Natural killer cell (primary cell): ENCODE data around the gene CIDEC. TPM values are rescaled to one million over a fixed set of nuclear protein-coding genes. Genes with fewer than 3 reads are reported as not detected.

Experiments
- total RNA-seq, 4 donors: library from RNA; stranded (reverse); fragments of 120-200 nt in 1 of 4; gene quantifications; one replicate each; pipeline versions ENCODE4 v1.2.3 to v1.2.4, GENCODE V29; 2013 to 2022

CIDEC gene
- total RNA-seq, 3 donors from 2014 or later (not counting 1 experiment from before 2014, with no cell fraction given) = not detected

Other genes starting within 250 kb of the CIDEC start
- 100 to 1,000 TPM in 2 of 3 donors, 10 to 100 TPM in 1; 99.4 to 127 (median 100) TPM for gene MTMR14, start 230.7 kb downstream of the CIDEC start, total RNA-seq
- under 1 TPM in 2 of 3 donors, not detected in 1; 0.43 to 0.49 TPM for gene CPNE9, start 176.4 kb downstream of the CIDEC start, total RNA-seq
- gene BRPF1, start 148.5 kb downstream of the CIDEC start, total RNA-seq = 10 to 100 TPM; 45.1 to 72.1 (median 66.5) TPM
- gene OGG1, start 130.3 kb downstream of the CIDEC start, total RNA-seq = 10 to 100 TPM; 33.4 to 52.1 (median 34.7) TPM
- gene CAMK1, start 110.3 kb downstream of the CIDEC start, total RNA-seq = 10 to 100 TPM in 1 of 3 donors, 1 to 10 TPM in 2; 7.4 to 20.4 (median 8.7) TPM
- 10 to 100 TPM; 59.2 to 73.7 (median 69.2) TPM for gene TADA3, start 87.8 kb downstream of the CIDEC start, total RNA-seq
- gene ARPC4, start 87.2 kb downstream of the CIDEC start, total RNA-seq = 100 to 1,000 TPM; 282 to 288 (median 285) TPM
- 100 to 1,000 TPM; 133 to 137 (median 136) TPM for gene TTLL3, start 70.0 kb downstream of the CIDEC start, total RNA-seq
- 10 to 100 TPM; 27.5 to 43.9 (median 30.9) TPM for gene RPUSD3, start 36.2 kb downstream of the CIDEC start, total RNA-seq
- gene JAGN1, start 10.4 kb upstream of the CIDEC start, total RNA-seq = 10 to 100 TPM; 15.4 to 16.6 (median 15.5) TPM
- gene IL17RE, start 22.6 kb upstream of the CIDEC start, total RNA-seq = 1 to 10 TPM in 2 of 3 donors, under 1 TPM in 1; 0.28 to 2.5 (median 1.5) TPM
- 1 to 10 TPM in 2 of 3 donors, under 1 TPM in 1; 0.77 to 1.5 (median 1.2) TPM for gene IL17RC, start 36.8 kb upstream of the CIDEC start, total RNA-seq
- 10 to 100 TPM; 29.1 to 35.6 (median 32.9) TPM for gene CRELD1, start 53.6 kb upstream of the CIDEC start, total RNA-seq
- gene PRRT3, start 72.2 kb upstream of the CIDEC start, total RNA-seq = 1 to 10 TPM; 2.2 to 5.1 (median 4.8) TPM
- gene EMC3, start 106.6 kb upstream of the CIDEC start, total RNA-seq = 10 to 100 TPM; 48.5 to 50.4 (median 49.2) TPM
- gene FANCD2, start 146.2 kb upstream of the CIDEC start, total RNA-seq = 10 to 100 TPM in 2 of 3 donors, 1 to 10 TPM in 1; 9.0 to 15.7 (median 14.6) TPM
- not detected for gene FANCD2OS, start 228.0 kb upstream of the CIDEC start, total RNA-seq
- 10 to 100 TPM; 65.8 to 78.5 (median 75.0) TPM for gene BRK1, start 235.4 kb upstream of the CIDEC start, total RNA-seq